ENCODE results near the gene VMP1.

DNA sequence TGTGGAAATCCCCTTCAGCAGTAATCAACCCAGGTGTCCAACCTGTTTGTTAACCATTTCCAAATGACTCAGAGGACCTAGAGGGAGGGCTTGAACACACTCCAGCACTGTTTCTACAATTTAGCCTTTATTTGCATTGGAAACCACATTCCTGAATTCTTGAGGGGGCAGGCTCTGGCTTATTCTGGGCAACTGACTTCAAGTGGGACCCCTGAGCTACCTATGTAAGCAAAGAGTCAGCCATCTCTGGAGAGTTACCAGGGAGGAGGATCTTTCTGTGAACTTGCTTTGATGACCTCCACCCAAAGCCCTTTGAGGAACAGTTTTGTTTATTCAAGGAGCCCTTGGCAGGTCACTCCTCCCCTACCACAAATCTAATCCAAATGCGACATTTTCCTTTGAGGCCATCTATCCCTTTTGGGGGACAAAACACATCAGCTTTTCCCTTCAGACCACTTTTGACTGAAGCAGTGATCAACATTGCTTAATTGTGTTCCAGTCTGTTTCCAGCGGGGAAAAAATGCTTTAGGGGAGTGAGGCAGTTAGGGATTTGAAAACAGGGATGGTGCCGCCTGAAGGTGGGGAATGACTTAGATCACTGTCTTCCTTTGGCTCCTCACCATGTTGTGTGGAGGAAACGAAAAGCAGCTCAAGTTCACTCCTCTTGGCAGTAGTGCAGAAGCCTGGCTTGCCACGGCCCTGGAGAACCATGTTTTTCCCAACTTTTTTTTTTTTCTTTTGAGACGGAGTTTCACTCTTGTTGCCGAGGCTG lies 139.1 kb downstream of the VMP1 start:
- TF ChIP-seq, protein P1, sequence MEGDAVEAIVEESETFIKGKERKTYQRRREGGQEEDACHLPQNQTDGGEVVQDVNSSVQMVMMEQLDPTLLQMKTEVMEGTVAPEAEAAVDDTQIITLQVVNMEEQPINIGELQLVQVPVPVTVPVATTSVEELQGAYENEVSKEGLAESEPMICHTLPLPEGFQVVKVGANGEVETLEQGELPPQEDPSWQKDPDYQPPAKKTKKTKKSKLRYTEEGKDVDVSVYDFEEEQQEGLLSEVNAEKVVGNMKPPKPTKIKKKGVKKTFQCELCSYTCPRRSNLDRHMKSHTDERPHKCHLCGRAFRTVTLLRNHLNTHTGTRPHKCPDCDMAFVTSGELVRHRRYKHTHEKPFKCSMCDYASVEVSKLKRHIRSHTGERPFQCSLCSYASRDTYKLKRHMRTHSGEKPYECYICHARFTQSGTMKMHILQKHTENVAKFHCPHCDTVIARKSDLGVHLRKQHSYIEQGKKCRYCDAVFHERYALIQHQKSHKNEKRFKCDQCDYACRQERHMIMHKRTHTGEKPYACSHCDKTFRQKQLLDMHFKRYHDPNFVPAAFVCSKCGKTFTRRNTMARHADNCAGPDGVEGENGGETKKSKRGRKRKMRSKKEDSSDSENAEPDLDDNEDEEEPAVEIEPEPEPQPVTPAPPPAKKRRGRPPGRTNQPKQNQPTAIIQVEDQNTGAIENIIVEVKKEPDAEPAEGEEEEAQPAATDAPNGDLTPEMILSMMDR (conservative IDR thresholded peaks at IDR 0.05 in 1 of 2, IDR thresholded peaks at IDR 0.05 in 1 of 2; ENCODE audit: extremely low read depth in 1 of 2, insufficient read depth in 1 of 2, low read depth in 1 of 2, low read length in 2 of 2): no peak
- TF ChIP-seq EZH2 (IDR thresholded peaks at IDR 0.05; ENCODE audit: borderline replicate concordance, low read length): no peak
